A549 (cell line): ENCODE results near the gene CLCN4. TPM values are rescaled to one million over a fixed set of nuclear protein-coding genes. Genes with fewer than 3 reads are reported as not detected.

Experiments used
- ATAC-seq, 2 experiments: fragments of 200-7000 bp in 1 of 2; fragments of >200 bp in 1 of 2; cut with Nextera tagmentation in 1 of 2; cut with Tn5 transposase in 1 of 2; 3 replicates each; pipeline versions ENCODE4 v1.8.0 to v1.9.1; 2018 to 2020; ENCODE audit warnings: mild to moderate bottlenecking in 1 of 2, moderate library complexity in 1 of 2
- CTCF ChIA-PET: fragments of 300-600 bp; sonication (Branson Sonifier 250); formaldehyde crosslinking; extraction: SDS; loops from one replicate; lab custom pipeline; 2021; ENCODE audit warnings: antibody characterized with exemption, inconsistent platforms; lab: Yijun Ruan, JAX
- POLR2A ChIA-PET: fragments of 350-600 bp; formaldehyde crosslinking; extraction: SDS; loops from one replicate; lab custom pipeline; 2021; ENCODE audit warnings: antibody characterized with exemption, inconsistent platforms; lab: Yijun Ruan, JAX
- DNase-seq, 2 experiments: peaks; one replicate each; pipeline versions ENCODE4 v3.0.0 to v3.0.0-alpha.2; 2011 to 2016; ENCODE audit warnings: low read depth in 1 of 2, low spot score in 1 of 2
- FAIRE-seq: peaks from 2 replicates; lab custom pipeline; 2011; peaks lifted over from hg19 to GRCh38; lab: Jason Lieb, UNC
- H3K27ac ChIP-seq, 2 experiments: fragments of >200 bp; sonication (Bioruptor Twin); formaldehyde crosslinking; 3 replicates each; pipeline ENCODE4 v1.5.1; 2016 to 2017
- H3K4me1 ChIP-seq: fragments of >200 bp; sonication (Bioruptor Twin); formaldehyde crosslinking; 3 replicates; pipeline ENCODE4 v1.6.1; 2016
- H3K4me2 ChIP-seq: fragments of >200 bp; sonication (Bioruptor Twin); formaldehyde crosslinking; 3 replicates; pipeline ENCODE4 v1.6.1; 2016
- H3K4me3 ChIP-seq: fragments of >200 bp; sonication (Bioruptor Twin); formaldehyde crosslinking; 3 replicates; pipeline ENCODE4 v1.5.1; 2016
- H3K9me3 ChIP-seq: fragments of >200 bp; sonication (Bioruptor Twin); formaldehyde crosslinking; 3 replicates; pipeline ENCODE4 v1.6.1; 2016
- CBX2 ChIP-seq: fragments of 200-600 bp; sonication (generic); IDR thresholded peaks from 2 replicates; pipeline ENCODE4 v1.6.1; 2016; ENCODE audit warnings: low read depth, mild to moderate bottlenecking, borderline replicate concordance
- CEBPB ChIP-seq, 2 experiments: fragments of >200 bp in 1 of 2; sonication (Bioruptor Twin) in 1 of 2; formaldehyde crosslinking in 1 of 2; IDR thresholded peaks; 2 replicates each; pipeline ENCODE4 v1.6.1; 2012 to 2016
- EHF ChIP-seq: fragments of 250-450 bp; sonication (Bioruptor Pico); IDR thresholded peaks from 2 replicates; pipeline ENCODE4 v1.5.0; 2020; ENCODE audit warnings: mild to moderate bottlenecking
- FOXS1 ChIP-seq: fragments of 250-450 bp; sonication (Bioruptor Pico); IDR thresholded peaks from 2 replicates; pipeline ENCODE4 v1.5.0; 2020; ENCODE audit warnings: mild to moderate bottlenecking, moderate library complexity
- HDAC2 ChIP-seq: fragments of 200-600 bp; sonication (generic); IDR thresholded peaks from 2 replicates; pipeline ENCODE4 v1.6.1; 2016
- HEYL ChIP-seq: fragments of 250-450 bp; sonication (Bioruptor Pico); IDR thresholded peaks from 2 replicates; pipeline ENCODE4 v1.8.0; 2021; ENCODE audit warnings: mild to moderate bottlenecking, moderate library complexity
- JUN ChIP-seq, 2 experiments: fragments of >200 bp; sonication (Bioruptor Twin); formaldehyde crosslinking; IDR thresholded peaks; 2 replicates in 1 of 2; 3 replicates in 1 of 2; pipeline ENCODE4 v1.6.1; 2016 to 2017
- KDM5A ChIP-seq: fragments of 200-600 bp; sonication (generic); IDR thresholded peaks from 2 replicates; pipeline ENCODE4 v1.6.1; 2016; ENCODE audit warnings: antibody characterized with exemption, mild to moderate bottlenecking
- MAFK ChIP-seq: fragments of 450-650 bp; IDR thresholded peaks from 2 replicates; pipeline ENCODE4 v1.6.1; 2014; ENCODE audit not compliant: partially characterized antibody
- MAZ ChIP-seq: fragments of 150-350 bp; IDR thresholded peaks from 2 replicates; pipeline ENCODE4 v1.6.1; 2014; ENCODE audit warnings: antibody characterized with exemption, low read depth, low read length, borderline replicate concordance
- MYC ChIP-seq: IDR thresholded peaks from 2 replicates; pipeline ENCODE4 v1.6.1; 2012; ENCODE audit warnings: mild to moderate bottlenecking, inconsistent platforms, low read length, improper control_type of control experiment, borderline replicate concordance
- NFE2L2 ChIP-seq: fragments of 150-350 bp; conservative IDR thresholded peaks from 2 replicates; pipeline ENCODE4 v1.6.1; 2014; ENCODE audit warnings: low read length
- NPAS2 ChIP-seq: fragments of 250-450 bp; sonication (Bioruptor Pico); IDR thresholded peaks from 2 replicates; pipeline ENCODE4 v1.8.0; 2022; ENCODE audit warnings: mild to moderate bottlenecking, moderate library complexity, borderline replicate concordance
- NR3C1 ChIP-seq: fragments of >200 bp; sonication (Bioruptor Twin); formaldehyde crosslinking; IDR thresholded peaks from 3 replicates; pipeline ENCODE4 v1.6.1; 2017
- PHF8 ChIP-seq: fragments of 200-600 bp; sonication (generic); IDR thresholded peaks from 2 replicates; pipeline ENCODE4 v1.6.1; 2016; ENCODE audit warnings: low read depth, mild to moderate bottlenecking, antibody characterized with exemption, moderate library complexity, borderline replicate concordance
- POLR2A ChIP-seq: IDR thresholded peaks from 2 replicates; pipeline ENCODE4 v1.6.1; 2012; ENCODE audit warnings: mild to moderate bottlenecking, low read length
- POLR2AphosphoS2 ChIP-seq: conservative IDR thresholded peaks from 2 replicates; pipeline ENCODE4 v1.6.1; 2012; ENCODE audit warnings: low read length, improper control_type of control experiment, inconsistent platforms
- RAD21 ChIP-seq, 2 experiments: fragments of >200 bp in 1 of 2; sonication (Bioruptor Twin) in 1 of 2; formaldehyde crosslinking in 1 of 2; IDR thresholded peaks in 1 of 2; conservative IDR thresholded peaks in 1 of 2; 2 replicates in 1 of 2; 3 replicates in 1 of 2; pipeline ENCODE4 v1.6.1; 2012 to 2018; ENCODE audit warnings: inconsistent platforms in 1 of 2
- RCOR1 ChIP-seq: fragments of 150-350 bp; IDR thresholded peaks from 2 replicates; pipeline ENCODE4 v1.6.1; 2014; ENCODE audit warnings: antibody characterized with exemption, low read length, low read depth
- RFX5 ChIP-seq: fragments of 450-650 bp; IDR thresholded peaks from 2 replicates; pipeline ENCODE4 v1.7.1; 2014; ENCODE audit warnings: antibody characterized with exemption, mild to moderate bottlenecking, moderate library complexity
- SMC3 ChIP-seq: fragments of >200 bp; sonication (Bioruptor Twin); formaldehyde crosslinking; IDR thresholded peaks from 3 replicates; pipeline ENCODE4 v1.6.1; 2018; ENCODE audit warnings: inconsistent platforms
- TFCP2L1 ChIP-seq: fragments of 250-450 bp; sonication (Bioruptor Pico); IDR thresholded peaks from 2 replicates; pipeline ENCODE4 v1.5.0; 2021; ENCODE audit warnings: mild to moderate bottlenecking
- TP53 ChIP-seq: fragments of 250-450 bp; sonication (Bioruptor Pico); IDR thresholded peaks from 2 replicates; pipeline ENCODE4 v1.5.0; 2021; ENCODE audit warnings: mild to moderate bottlenecking, moderate library complexity
- ZC3H11A ChIP-seq: fragments of 450-650 bp; IDR thresholded peaks from 2 replicates; pipeline ENCODE4 v1.6.1; 2014; ENCODE audit warnings: antibody characterized with exemption, mild to moderate bottlenecking
- WGBS: methylation state at CpG from one replicate; pipeline ENCODE4 v1.1.6; 2017; ENCODE audit errors: missing lambda C conversion rate; 5-methylcytosine and 5-hydroxymethylcytosine counted together
- polyA plus RNA-seq, 4 experiments: library from polyadenylated mRNA; depleted of rRNA in 3 of 4; stranded (reverse); fragments of >200 nt; fragmentation: RNase III in 1 of 4; extraction: RNeasy Plus Mini Kit Qiagen cat#74134 plus additional on column Dnase treatment in 1 of 4; gene quantifications; 2 replicates in 3 of 4; 3 replicates in 1 of 4; pipeline ENCODE4 v1.2.3, GENCODE V29; 2011 to 2017
- TF ChIP-seq, protein P1 (sequence below): IDR thresholded peaks from 2 replicates; pipeline ENCODE4 v1.6.1; 2012
- TF ChIP-seq, protein P2 (sequence below): IDR thresholded peaks from 2 replicates; pipeline ENCODE4 v1.6.1; 2012
- TF ChIP-seq, protein P3 (sequence below): fragments of >200 bp; sonication (Bioruptor Twin); formaldehyde crosslinking; IDR thresholded peaks from 3 replicates; pipeline ENCODE4 v1.5.1; 2016
- TF ChIP-seq, protein P4 (sequence below): IDR thresholded peaks from 2 replicates; pipeline ENCODE4 v1.6.1; 2012; ENCODE audit warnings: low read depth, borderline replicate concordance
- TF ChIP-seq, protein P5 (sequence below): fragments of 450-650 bp; IDR thresholded peaks from 2 replicates; pipeline ENCODE4 v1.6.1; 2014; ENCODE audit warnings: antibody characterized with exemption
- TF ChIP-seq, protein P6 (sequence below): fragments of >200 bp; sonication (Bioruptor Twin); formaldehyde crosslinking; IDR thresholded peaks from 2 replicates; pipeline ENCODE4 v1.6.1; 2016
- TF ChIP-seq, protein P7 (sequence below): fragments of >200 bp; sonication (Bioruptor Twin); formaldehyde crosslinking; IDR thresholded peaks from 3 replicates; pipeline ENCODE4 v1.6.1; 2016

CLCN4 gene
- polyA plus RNA-seq, 2 of the 4 experiments (the other 2 are of a cell fraction): 2.8 to 4.7 TPM

DNA sequence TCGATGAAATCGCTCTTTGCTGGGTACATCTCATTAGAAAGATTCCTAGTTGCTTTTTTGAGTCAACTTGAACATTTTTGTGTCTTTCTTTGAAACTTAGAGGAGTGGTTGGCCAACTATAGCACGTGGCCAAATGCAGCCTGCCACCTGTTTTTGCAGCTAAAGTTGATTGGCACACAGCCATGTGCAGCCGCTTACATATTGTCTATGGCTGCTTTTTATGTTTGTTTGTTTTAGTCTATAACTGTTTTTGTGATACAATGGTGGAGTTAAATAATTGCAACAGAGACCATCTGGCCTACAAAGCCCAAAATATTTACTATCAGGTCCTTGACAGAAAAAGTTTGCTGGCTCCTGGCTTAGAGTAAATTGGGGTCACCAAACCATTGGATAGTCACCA lies 86.3 kb downstream of the CLCN4 start:
- DNase-seq: no peak
- ChIA-PET POLR2A (no interaction called here), CTCF (no interaction called here)
- no peak for ATAC-seq
- WGBS: 81% methylated on average over 4 of the region's 4 CpGs
- H3K4me1 ChIP-seq: peaks cover 21% of the 10 kb centered on the region
- H3K4me3 ChIP-seq: no peak overlapping the region
- no peak overlapping the region for H3K27ac ChIP-seq
- H3K9me3 ChIP-seq: no peaks in the 10 kb centered on the region
- no peak for FAIRE-seq
- H3K4me2 ChIP-seq: no peak overlapping the region
- no peak for TF ChIP-seq HDAC2
- TF ChIP-seq, protein P1, sequence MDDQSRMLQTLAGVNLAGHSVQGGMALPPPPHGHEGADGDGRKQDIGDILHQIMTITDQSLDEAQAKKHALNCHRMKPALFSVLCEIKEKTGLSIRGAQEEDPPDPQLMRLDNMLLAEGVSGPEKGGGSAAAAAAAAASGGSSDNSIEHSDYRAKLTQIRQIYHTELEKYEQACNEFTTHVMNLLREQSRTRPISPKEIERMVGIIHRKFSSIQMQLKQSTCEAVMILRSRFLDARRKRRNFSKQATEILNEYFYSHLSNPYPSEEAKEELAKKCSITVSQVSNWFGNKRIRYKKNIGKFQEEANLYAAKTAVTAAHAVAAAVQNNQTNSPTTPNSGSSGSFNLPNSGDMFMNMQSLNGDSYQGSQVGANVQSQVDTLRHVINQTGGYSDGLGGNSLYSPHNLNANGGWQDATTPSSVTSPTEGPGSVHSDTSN: no peak
- TF ChIP-seq, protein P2, sequence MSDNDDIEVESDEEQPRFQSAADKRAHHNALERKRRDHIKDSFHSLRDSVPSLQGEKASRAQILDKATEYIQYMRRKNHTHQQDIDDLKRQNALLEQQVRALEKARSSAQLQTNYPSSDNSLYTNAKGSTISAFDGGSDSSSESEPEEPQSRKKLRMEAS: no peak
- TF ChIP-seq, protein P3, sequence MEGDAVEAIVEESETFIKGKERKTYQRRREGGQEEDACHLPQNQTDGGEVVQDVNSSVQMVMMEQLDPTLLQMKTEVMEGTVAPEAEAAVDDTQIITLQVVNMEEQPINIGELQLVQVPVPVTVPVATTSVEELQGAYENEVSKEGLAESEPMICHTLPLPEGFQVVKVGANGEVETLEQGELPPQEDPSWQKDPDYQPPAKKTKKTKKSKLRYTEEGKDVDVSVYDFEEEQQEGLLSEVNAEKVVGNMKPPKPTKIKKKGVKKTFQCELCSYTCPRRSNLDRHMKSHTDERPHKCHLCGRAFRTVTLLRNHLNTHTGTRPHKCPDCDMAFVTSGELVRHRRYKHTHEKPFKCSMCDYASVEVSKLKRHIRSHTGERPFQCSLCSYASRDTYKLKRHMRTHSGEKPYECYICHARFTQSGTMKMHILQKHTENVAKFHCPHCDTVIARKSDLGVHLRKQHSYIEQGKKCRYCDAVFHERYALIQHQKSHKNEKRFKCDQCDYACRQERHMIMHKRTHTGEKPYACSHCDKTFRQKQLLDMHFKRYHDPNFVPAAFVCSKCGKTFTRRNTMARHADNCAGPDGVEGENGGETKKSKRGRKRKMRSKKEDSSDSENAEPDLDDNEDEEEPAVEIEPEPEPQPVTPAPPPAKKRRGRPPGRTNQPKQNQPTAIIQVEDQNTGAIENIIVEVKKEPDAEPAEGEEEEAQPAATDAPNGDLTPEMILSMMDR: no peak
- no peak for TF ChIP-seq JUN (IDR thresholded peaks at IDR 0.05)
- TF ChIP-seq RCOR1: no peak
- no peak for TF ChIP-seq EHF
- no peak for TF ChIP-seq NPAS2
- TF ChIP-seq MAZ: no peak
- TF ChIP-seq, protein P4, sequence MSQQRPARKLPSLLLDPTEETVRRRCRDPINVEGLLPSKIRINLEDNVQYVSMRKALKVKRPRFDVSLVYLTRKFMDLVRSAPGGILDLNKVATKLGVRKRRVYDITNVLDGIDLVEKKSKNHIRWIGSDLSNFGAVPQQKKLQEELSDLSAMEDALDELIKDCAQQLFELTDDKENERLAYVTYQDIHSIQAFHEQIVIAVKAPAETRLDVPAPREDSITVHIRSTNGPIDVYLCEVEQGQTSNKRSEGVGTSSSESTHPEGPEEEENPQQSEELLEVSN: no peak
- TF ChIP-seq HEYL: no peak
- no peak for TF ChIP-seq PHF8
- no peak for TF ChIP-seq RFX5
- TF ChIP-seq POLR2A: no peak
- TF ChIP-seq RAD21 (conservative IDR thresholded peaks at IDR 0.05 in 1 of 2, IDR thresholded peaks at IDR 0.05 in 1 of 2): no peak
- no peak for TF ChIP-seq MAFK
- TF ChIP-seq, all 56 proteins: peak for 0

DNA sequence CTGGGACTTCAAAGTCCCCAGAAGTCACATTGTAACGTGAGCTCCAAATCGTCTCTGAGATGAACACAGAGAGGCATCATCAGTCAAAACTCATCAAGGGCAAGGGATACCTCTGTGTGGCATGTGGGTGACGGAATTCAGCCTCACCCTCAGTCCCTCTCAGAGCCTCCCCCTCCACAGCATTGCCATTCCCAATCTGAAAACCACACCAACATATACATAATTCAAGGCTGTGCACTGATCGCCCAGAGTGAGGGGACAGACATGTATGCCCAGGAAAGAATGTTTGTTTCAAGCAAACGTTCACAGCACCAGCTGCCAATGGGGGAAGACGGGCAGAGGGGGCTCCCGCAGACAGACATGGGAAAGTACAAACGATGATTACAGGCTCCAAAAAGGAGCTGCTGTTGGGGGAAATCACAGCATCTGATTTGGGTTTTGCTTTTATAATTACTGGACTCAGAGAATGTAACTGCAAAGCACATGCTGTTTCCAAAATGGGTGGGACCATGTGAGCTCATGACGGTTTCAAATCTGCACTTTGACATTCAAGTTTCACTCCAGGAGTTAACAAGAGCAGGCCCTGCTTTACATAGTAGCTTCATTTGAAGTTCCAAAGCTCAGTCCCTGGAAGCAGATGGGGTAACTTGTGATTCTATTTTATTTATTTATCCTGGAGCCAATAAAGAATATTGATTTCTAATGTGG lies 88.3 kb downstream of the CLCN4 start:
- CTCF ChIA-PET: interaction anchor here (1.1 to 1.6 kb wide), 4 partner anchors 10 to 391 kb away, joined by 3 to 4 read pairs (median 3); no protein-coding TSS in a partner anchor
- FAIRE-seq (no peak), DNase-seq (no peak), ATAC-seq (no peak)
- POLR2A ChIA-PET: no interaction called here
- Histone ChIP-seq H3K27ac (no peak overlapping the region), H3K9me3 (no peaks in the 10 kb centered on the region), H3K4me2 (no peak overlapping the region), H3K4me3 (no peak overlapping the region), H3K4me1 (peaks cover 10% of the 10 kb centered on the region; the same call in 1 of the 3 replicates)
- WGBS: 72% methylated on average over 9 of the region's 9 CpGs
- TF ChIP-seq KDM5A (no peak), CEBPB (IDR thresholded peaks at IDR 0.05) (no peak), POLR2AphosphoS2 (no peak), RFX5 (no peak), ZC3H11A (no peak), NR3C1 (no peak), TFCP2L1 (CRISPR knock-in tag) (no peak), JUN (IDR thresholded peaks at IDR 0.05) (no peak), NFE2L2 (no peak), TP53 (no peak), CBX2 (no peak), RAD21 (conservative IDR thresholded peaks at IDR 0.05 in 1 of 2, IDR thresholded peaks at IDR 0.05 in 1 of 2) (no peak), MYC (no peak), FOXS1 (no peak), SMC3 (no peak)
- TF ChIP-seq, protein P5, sequence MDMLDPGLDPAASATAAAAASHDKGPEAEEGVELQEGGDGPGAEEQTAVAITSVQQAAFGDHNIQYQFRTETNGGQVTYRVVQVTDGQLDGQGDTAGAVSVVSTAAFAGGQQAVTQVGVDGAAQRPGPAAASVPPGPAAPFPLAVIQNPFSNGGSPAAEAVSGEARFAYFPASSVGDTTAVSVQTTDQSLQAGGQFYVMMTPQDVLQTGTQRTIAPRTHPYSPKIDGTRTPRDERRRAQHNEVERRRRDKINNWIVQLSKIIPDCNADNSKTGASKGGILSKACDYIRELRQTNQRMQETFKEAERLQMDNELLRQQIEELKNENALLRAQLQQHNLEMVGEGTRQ: no peak
- TF ChIP-seq, protein P6, sequence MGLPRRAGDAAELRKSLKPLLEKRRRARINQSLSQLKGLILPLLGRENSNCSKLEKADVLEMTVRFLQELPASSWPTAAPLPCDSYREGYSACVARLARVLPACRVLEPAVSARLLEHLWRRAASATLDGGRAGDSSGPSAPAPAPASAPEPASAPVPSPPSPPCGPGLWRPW: no peak
- TF ChIP-seq, protein P7, sequence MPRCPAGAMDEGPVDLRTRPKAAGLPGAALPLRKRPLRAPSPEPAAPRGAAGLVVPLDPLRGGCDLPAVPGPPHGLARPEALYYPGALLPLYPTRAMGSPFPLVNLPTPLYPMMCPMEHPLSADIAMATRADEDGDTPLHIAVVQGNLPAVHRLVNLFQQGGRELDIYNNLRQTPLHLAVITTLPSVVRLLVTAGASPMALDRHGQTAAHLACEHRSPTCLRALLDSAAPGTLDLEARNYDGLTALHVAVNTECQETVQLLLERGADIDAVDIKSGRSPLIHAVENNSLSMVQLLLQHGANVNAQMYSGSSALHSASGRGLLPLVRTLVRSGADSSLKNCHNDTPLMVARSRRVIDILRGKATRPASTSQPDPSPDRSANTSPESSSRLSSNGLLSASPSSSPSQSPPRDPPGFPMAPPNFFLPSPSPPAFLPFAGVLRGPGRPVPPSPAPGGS: no peak
- TF ChIP-seq, protein P2: no peak
